Subcutaneous abdominal adipose tissue (tissue), 5 donors: ENCODE measurements around the gene MRPL36.

ENCODE experiments used
- H3K27ac ChIP-seq: one replicate; pipeline ENCODE4 v1.7.0; 2013; ENCODE audit warnings: low read depth, mild to moderate bottlenecking, inconsistent platforms, low read length, moderate library complexity
- H3K27me3 ChIP-seq, 5 donors: one replicate each; pipeline ENCODE4 v1.7.0; 2013; ENCODE audit warnings: low read length in 5 of 5, inconsistent platforms in 1 of 5; ENCODE audit not compliant: control insufficient read depth in 5 of 5, insufficient read depth in 4 of 5
- H3K36me3 ChIP-seq, 5 donors: one replicate each; pipeline ENCODE4 v1.7.0; 2013; ENCODE audit warnings: low read length in 5 of 5; ENCODE audit not compliant: control insufficient read depth in 5 of 5, insufficient read depth in 5 of 5
- H3K4me1 ChIP-seq, 5 donors: one replicate each; pipeline ENCODE4 v1.7.0; 2013; ENCODE audit warnings: low read length in 5 of 5, mild to moderate bottlenecking in 3 of 5, moderate library complexity in 1 of 5; ENCODE audit not compliant: control insufficient read depth in 5 of 5, insufficient read depth in 5 of 5
- H3K4me3 ChIP-seq, 5 donors: one replicate each; pipeline ENCODE4 v1.7.0; 2013; ENCODE audit warnings: low read length in 5 of 5, low read depth in 1 of 5
- H3K9ac ChIP-seq, 5 donors: one replicate each; pipeline ENCODE4 v1.7.0; 2013; ENCODE audit warnings: low read length in 5 of 5, mild to moderate bottlenecking in 4 of 5, moderate library complexity in 3 of 5
- H3K9me3 ChIP-seq, 5 donors: one replicate each; pipeline ENCODE4 v1.7.0; 2013; ENCODE audit warnings: low read length in 5 of 5; ENCODE audit not compliant: control insufficient read depth in 5 of 5
- donor health status: healthy.
- donor health status: healthy.
- donor health status: healthy.
- donor health status: healthy.
- donor health status: healthy.

MRPL36 gene

DNA sequence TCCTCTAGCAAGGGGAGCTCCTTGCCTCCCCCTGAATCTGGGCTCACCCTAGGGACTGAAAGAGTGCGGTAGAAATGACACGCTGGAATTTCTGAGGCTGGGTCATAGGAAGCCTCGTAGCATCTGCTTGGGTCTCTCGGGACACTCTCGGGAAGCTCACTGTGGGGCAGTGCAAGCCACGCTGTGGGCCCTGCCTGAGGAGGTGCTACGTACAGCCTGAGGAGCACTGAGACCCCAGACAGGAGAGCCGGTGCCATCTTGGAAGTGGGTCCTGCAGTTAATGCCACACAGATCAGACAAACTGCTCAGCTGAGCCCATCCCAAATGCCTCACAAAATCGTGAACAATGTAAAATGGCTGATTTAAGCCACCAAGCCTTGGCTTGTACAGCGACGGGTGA is 1.8 kb downstream of the MRPL36 start:
- peak overlapping the region in 2 of 5 donors; percentile 31 to 35 for H3K9ac ChIP-seq
- peaks cover 3 to 28% (median 22%) of the 10 kb centered on the region in 5 donors for H3K36me3 ChIP-seq
- H3K4me3 ChIP-seq, result no peak overlapping the region
- no peak overlapping the region for H3K27ac ChIP-seq
- H3K4me1 ChIP-seq, result peaks cover 4 to 54% (median 30%) of the 10 kb centered on the region in 5 donors
- no peaks in the 10 kb centered on the region for H3K9me3 ChIP-seq
- no peaks in the 10 kb centered on the region for H3K27me3 ChIP-seq

GRCh38 chr5:1797103-1797800 is 2.4 kb downstream of the MRPL36 start:
- Histone ChIP-seq H3K9ac (peak overlapping the region in 2 of 5 donors; percentile 31 to 35), H3K9me3 (no peaks in the 10 kb centered on the region), H3K27me3 (no peaks in the 10 kb centered on the region), H3K27ac (no peak overlapping the region), H3K4me3 (no peak overlapping the region), H3K36me3 (peaks cover 0 to 27% (median 22%) of the 10 kb centered on the region in 5 donors), H3K4me1 (peaks cover 4 to 54% (median 30%) of the 10 kb centered on the region in 5 donors)

DNA sequence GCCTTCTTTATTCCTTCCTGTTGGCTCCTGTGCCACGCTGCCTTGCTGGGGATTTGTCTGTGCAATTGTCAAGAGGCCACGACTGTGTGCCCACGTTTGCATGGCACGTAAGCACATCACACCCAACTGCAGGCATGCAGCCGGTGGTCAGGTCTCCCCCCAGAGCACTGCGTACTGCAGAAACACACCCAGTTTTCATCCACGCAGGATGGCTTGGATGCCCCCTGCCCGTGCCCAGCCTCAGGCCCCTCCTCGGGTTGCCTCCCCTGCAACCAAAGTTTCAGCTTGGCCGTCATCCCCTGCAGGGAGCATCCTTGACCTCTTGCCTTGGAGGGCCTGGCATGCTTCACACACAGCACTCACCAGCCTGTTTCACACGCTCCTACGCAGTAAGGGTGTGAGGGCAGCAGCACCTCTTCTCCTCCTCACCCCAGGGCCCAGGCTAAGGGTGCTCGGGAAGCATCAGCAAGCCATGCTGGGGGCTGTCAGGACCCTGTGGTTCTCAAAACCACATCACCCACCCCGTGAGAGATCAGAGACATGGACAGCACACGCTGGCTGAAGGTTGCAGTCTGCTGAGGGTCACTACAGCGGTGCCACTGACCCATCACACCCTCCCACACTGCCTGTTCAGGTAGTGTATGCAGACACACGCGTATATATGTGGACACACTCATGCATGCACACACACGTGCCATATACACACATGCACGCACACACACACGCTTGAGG is 3.1 kb downstream of the MRPL36 start:
- Histone ChIP-seq H3K27ac (no peak overlapping the region), H3K9me3 (no peaks in the 10 kb centered on the region), H3K4me1 (peaks cover 0 to 48% (median 23%) of the 10 kb centered on the region in 5 donors), H3K36me3 (peaks cover 0 to 27% (median 22%) of the 10 kb centered on the region in 5 donors), H3K27me3 (no peaks in the 10 kb centered on the region), H3K9ac (no peak overlapping the region), H3K4me3 (no peak overlapping the region)

DNA sequence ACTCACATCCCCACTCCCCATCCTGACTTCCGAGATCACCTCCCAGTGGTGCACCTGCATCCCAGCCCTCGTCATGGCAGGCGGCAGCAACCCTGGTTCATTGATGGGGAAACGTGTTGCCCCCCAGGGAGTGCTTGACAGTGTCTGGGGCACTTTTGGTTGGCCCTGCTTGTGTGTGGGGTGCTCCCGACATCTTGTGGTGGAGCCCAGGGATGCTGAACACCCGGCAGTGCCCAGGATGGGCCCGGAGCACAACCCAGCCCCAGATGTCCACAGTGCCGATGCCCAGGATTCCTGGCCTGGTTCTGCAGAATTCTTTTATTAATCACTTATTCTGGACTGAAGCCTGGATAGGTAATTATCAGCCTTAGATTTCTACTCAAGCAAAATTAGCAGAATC is 3.7 kb downstream of the MRPL36 start:
- Histone ChIP-seq H3K27me3 (no peaks in the 10 kb centered on the region), H3K36me3 (peaks cover 0 to 27% (median 22%) of the 10 kb centered on the region in 5 donors), H3K9ac (no peak overlapping the region), H3K9me3 (no peaks in the 10 kb centered on the region), H3K4me1 (peaks cover 0 to 44% (median 22%) of the 10 kb centered on the region in 5 donors), H3K4me3 (no peak overlapping the region), H3K27ac (no peak overlapping the region)

DNA sequence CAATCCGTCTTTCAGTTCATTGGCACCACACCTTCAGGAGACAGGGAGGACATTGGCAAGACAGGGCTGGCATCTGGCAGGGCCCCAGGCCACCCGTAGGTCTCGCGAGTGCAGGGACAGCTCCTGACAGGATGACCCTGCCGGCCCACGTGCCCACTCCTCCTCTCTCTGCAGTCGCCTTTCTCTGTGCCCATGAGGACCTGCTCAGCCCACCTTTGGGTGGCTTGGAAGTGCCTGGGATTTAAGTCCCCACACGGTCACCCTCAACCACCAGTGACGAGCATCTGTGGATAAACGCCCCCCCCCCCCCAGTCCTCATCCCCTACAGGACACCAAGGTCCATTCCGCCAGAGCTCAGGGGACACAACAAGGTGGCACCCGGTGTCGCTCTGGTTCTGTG is 4.1 kb downstream of the MRPL36 start:
- H3K27ac ChIP-seq, result no peak overlapping the region
- no peak overlapping the region for H3K4me3 ChIP-seq
- H3K9ac ChIP-seq, result no peak overlapping the region
- H3K4me1 ChIP-seq, result peaks cover 0 to 42% (median 18%) of the 10 kb centered on the region in 5 donors
- H3K27me3 ChIP-seq, result no peaks in the 10 kb centered on the region
- no peaks in the 10 kb centered on the region for H3K9me3 ChIP-seq
- H3K36me3 ChIP-seq, result peaks cover 0 to 27% (median 22%) of the 10 kb centered on the region in 5 donors

GRCh38 chr5:1794901-1795290 is 4.7 kb downstream of the MRPL36 start:
- peaks cover 0 to 27% (median 22%) of the 10 kb centered on the region in 5 donors for H3K36me3 ChIP-seq
- no peak overlapping the region for H3K4me3 ChIP-seq
- H3K9me3 ChIP-seq, result no peaks in the 10 kb centered on the region
- peaks cover 0 to 42% (median 11%) of the 10 kb centered on the region in 5 donors for H3K4me1 ChIP-seq
- no peak overlapping the region for H3K9ac ChIP-seq
- no peak overlapping the region for H3K27ac ChIP-seq
- no peaks in the 10 kb centered on the region for H3K27me3 ChIP-seq

GRCh38 chr5:1793966-1794900 is 5.4 kb downstream of the MRPL36 start:
- Histone ChIP-seq H3K4me3 (no peak overlapping the region), H3K36me3 (peaks cover 0 to 27% (median 22%) of the 10 kb centered on the region in 5 donors), H3K27me3 (no peaks in the 10 kb centered on the region), H3K9me3 (no peaks in the 10 kb centered on the region), H3K4me1 (peaks cover 0 to 44% (median 11%) of the 10 kb centered on the region in 5 donors), H3K9ac (no peak overlapping the region), H3K27ac (no peak overlapping the region)

- Histone ChIP-seq H3K4me1 (peaks cover 0 to 37% (median 4%) of the 10 kb centered on the region in 5 donors), H3K27me3 (peaks cover 0 to 3% (median 0%) of the 10 kb centered on the region in 5 donors), H3K9ac (no peak overlapping the region), H3K9me3 (no peaks in the 10 kb centered on the region), H3K27ac (no peak overlapping the region), H3K36me3 (peaks cover 0 to 26% (median 22%) of the 10 kb centered on the region in 5 donors), H3K4me3 (no peak overlapping the region)
These were observed 6.3 kb downstream of the MRPL36 start for GRCh38 chr5:1793301-1793740.

DNA sequence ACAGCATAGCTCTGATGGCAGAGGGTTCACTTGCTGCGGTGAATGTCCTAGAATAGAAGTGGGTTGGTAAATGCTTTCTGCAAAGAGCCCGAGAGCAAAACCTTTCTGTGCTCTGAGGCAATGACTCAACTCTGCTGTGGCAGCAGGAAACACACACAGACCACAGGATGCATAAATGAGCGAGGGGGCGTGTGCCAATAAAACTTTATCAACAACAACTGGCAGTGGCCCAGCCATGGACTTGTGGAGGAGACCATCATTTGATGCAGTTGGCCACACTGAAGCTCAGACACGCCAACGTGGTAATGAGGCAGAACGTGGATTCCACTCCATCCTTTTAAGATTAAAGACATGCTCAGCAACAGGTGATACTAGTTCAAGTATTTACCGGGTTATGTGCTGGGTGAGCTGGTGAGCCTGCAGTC is 6.8 kb downstream of the MRPL36 start:
- H3K27me3 ChIP-seq, result peaks cover 0 to 7% (median 2%) of the 10 kb centered on the region in 5 donors
- peaks cover 0 to 21% (median 17%) of the 10 kb centered on the region in 5 donors for H3K36me3 ChIP-seq
- peaks cover 0 to 34% (median 4%) of the 10 kb centered on the region in 5 donors for H3K4me1 ChIP-seq
- H3K27ac ChIP-seq, result no peak overlapping the region
- no peak overlapping the region for H3K4me3 ChIP-seq
- no peak overlapping the region for H3K9ac ChIP-seq
- no peaks in the 10 kb centered on the region for H3K9me3 ChIP-seq
